ENCODE results near the gene FCGR1A.
"Not testable (repeated sequence)": the region's sequence is repeated elsewhere in the genome, so short reads cannot be mapped to it uniquely, and the experiment has no call there.

Gene FCGR1A

DNA sequence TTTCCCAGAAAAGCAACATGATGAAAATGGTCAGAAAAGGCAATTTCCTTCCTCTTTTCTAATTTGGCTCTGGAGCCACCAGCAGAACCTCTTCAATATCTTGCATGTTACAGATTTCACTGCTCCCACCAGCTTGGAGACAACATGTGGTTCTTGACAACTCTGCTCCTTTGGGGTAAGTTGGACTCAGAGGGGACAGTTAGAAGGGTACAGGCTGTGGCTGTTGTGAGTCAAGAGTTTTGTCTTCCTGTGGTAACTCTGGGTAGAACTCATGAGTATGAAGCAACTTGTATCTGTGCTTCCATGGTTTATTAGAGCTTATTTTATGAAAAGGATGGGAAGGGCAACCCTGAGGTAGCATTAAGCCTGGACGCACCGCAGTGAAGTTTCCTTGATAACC is at the start of gene FCGR1A:
FCGR1A (plus strand) TSS at position 95 of the 400 bp plus-strand sequence; CDS start at position 145, 50 bp downstream.
- not testable (repeated sequence) for DNase-seq

DNA sequence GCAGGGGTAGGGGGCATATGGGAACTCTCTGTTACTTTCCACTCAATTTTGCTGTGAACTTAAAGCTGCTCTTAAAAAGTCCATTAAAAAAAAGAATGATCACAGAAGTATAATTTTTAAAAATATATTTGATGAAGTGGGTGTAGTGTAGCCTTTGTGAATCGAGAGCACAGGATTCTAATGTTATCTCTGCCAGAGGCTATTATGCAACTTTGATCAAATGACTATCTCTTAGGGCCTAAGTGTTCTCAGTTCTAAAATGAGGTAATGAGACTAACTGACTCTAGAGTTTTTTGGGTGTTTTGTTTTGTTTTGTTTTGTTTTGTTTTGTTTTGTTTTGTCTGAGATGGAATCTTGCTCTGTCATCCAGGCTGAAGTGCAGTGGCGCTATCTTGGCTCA is 49.7 kb upstream of the FCGR1A start:
- not testable (repeated sequence) for DNase-seq

GRCh38 chr1:149734692-149735091 is 47.8 kb upstream of the FCGR1A start:
- DNase-seq = not testable (repeated sequence)

GRCh38 chr1:149740148-149740581 is 42.3 kb upstream of the FCGR1A start:
- DNase-seq = peak; percentile 64

- not testable (repeated sequence) for DNase-seq
These were observed 41.8 kb upstream of the FCGR1A start for GRCh38 chr1:149740590-149741230.

GRCh38 chr1:149741914-149742313 is 40.6 kb upstream of the FCGR1A start:
- DNase-seq = not testable (repeated sequence)

- DNase-seq = not testable (repeated sequence)
These were observed 35.8 kb upstream of the FCGR1A start for GRCh38 chr1:149746463-149747356.

DNA sequence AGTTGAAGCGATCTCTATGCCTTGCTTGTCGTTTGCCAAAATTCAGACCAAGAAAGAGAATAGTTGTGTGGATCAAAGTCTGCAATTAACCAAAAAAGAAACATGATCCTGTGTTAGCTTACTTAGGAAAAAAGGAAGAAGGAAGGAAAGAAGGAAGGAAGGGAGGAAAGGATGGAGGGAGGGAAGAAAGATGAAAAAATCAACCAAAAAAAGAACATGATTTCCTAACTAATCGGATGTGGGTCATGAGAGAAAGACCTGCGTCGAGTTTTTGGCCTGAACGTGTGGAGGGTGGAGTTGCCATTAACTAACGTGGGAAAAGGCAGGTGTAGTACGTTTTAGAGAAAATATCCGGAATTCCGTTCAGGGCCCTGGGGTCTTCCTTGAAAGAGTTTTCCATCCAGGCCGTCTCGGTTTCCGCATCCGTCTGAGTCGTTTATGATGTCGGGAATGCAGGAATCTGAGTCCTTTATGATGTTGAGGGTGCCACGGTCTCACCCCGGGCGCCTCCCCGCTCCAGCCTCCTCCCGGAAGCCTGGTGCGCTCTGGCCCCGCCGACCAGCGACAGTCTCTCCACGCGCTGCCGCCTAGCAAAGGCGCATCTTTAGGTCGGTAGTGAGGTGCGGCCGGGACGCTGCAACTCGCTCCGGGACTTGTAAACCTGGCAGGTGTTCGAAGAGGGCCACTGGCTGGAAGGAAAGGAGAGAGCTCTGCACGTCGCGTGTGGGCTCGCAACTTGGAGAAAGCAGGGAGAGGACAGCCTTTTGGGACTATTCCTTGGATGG is 34.9 kb upstream of the FCGR1A start:
- DNase-seq = not testable (repeated sequence)

DNA sequence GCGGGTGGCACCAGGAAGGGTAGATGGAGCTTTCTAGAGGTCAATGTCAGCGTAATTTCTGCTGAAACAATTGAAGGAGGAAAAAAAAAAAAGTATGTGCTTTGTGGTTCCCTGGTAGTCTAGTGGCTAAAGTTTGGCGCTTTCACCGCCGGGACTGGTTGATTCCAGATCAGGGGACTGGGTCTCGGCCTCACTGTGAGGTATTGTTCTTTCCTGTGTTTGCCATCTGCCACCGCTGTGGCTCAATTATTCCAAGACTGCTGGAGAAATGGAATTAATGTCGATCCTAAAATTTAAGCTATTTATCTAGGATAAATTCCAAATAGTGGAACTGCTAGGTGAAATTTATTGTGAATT is 34.4 kb upstream of the FCGR1A start:
- not testable (repeated sequence) for DNase-seq

DNA sequence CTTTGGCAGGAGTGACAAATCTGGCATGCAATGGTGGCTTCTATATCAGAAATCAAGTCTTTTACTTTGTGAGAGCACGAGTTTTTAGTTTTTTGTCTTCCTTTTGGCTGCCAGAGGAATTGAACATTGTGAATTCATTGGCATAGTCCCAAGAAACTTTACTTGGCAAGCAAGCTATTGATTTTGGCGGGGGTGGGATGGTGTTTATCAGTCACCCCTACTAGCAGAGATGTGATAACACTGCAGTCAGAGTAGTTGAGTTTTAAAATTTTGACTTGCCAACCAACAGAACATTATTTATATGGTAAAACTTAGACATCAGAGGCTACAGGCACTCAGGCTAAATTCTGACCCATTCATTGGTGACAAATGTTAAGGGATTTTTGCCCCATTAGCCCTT is 31.9 kb upstream of the FCGR1A start:
- not testable (repeated sequence) for DNase-seq

DNA sequence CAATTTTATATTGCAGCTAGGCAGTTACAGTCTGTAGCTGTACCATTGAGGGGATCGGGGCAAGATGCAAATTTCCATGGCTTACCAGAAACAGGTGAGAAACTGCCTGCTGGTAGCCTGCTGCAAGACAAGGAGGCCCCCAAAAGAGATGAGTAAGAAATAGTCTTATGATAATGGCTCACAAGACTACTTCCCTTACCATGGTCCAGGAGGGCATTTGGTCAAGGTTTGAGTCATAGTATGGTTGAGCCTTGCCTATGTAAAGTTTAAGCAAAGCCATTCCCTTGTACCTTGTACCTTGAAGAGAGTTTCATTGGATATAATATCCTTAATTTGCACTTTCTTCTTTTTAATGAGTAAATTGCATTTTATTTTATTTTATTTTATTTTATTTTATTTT is 30.3 kb upstream of the FCGR1A start:
- DNase-seq = not testable (repeated sequence)

- DNase-seq = not testable (repeated sequence)
These were observed 29.0 kb upstream of the FCGR1A start for GRCh38 chr1:149753466-149753865.

DNA sequence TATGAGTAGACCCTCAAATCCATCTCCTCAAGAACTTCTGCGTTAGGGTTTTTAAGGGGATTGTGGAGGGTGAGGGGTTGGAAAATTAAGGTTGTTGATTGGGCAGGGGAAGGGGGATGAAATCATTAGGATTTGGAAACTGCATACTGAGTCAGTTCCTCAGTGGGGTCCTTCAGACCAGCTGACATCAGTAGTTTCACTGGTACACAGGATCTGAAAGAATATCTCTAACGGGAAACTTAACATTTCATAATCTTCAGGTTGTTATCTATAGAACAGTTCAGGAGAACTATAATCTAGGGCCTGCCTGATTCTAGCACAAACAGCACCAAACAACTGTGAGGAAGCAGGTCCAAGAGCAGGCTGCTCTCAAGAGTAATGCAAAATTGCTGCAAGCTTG is 27.2 kb upstream of the FCGR1A start:
- not testable (repeated sequence) for DNase-seq

DNA sequence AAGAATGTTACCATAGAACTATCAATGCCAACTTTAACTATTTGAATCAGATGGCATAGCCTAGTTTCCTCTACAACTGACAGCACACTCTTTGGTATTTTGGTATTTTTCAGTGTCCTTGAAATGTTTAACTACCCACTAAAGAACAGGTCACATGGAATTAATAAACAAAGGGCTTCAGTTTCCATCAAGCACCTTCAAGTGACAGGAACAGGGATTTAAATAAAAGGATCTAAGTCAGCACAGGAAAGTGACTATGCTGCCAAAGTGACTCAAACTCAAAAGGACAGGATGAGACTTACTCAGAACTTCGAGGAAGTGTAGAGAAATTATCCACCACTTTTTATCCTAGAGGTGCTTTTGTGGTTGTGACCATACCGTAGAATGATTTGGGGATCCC is 20.2 kb upstream of the FCGR1A start:
- not testable (repeated sequence) for DNase-seq

GRCh38 chr1:149764087-149764800 is 18.2 kb upstream of the FCGR1A start:
- DNase-seq = not testable (repeated sequence)

GRCh38 chr1:149766241-149766640 is 16.3 kb upstream of the FCGR1A start:
- not testable (repeated sequence) for DNase-seq

GRCh38 chr1:149769216-149769615 is 13.3 kb upstream of the FCGR1A start:
- DNase-seq = not testable (repeated sequence)

GRCh38 chr1:149770661-149771060 is 11.8 kb upstream of the FCGR1A start:
- not testable (repeated sequence) for DNase-seq

- not testable (repeated sequence) for DNase-seq
These were observed 10.7 kb upstream of the FCGR1A start for GRCh38 chr1:149771653-149772425.

GRCh38 chr1:149775510-149776147 is 6.9 kb upstream of the FCGR1A start:
- not testable (repeated sequence) for DNase-seq

DNA sequence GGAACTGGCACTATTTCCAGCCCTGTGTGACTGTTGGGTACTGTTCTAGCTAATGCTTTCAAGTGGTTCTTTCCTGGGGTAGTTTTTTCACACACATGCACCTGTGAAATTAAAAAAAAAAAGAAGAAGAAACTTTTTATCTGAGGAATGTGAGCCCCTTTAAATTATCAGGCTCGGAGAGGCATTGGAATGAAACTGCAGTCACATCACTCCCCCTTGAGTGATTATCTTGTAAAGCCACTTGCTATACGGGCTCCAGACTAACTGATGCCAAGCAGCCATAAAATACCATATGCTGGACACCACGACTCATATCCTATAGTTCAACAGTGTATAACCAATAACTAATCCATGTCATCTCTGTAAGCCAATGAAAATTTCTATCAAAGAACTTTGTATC is 5.4 kb upstream of the FCGR1A start:
- DNase-seq = not testable (repeated sequence)

All from CD4-positive, alpha-beta T cell treated with Interleukin-6 for 4 hours (primary cell).